ENCODE results near the gene VWA1.

Gene VWA1

GRCh38 chr1:1489861-1490260 lies 54.4 kb downstream of the VWA1 start:
- no peak for DNase-seq

- no peak for DNase-seq
Observed at GRCh38 chr1:1490633-1491230, 55.2 kb downstream of the VWA1 start.

DNA sequence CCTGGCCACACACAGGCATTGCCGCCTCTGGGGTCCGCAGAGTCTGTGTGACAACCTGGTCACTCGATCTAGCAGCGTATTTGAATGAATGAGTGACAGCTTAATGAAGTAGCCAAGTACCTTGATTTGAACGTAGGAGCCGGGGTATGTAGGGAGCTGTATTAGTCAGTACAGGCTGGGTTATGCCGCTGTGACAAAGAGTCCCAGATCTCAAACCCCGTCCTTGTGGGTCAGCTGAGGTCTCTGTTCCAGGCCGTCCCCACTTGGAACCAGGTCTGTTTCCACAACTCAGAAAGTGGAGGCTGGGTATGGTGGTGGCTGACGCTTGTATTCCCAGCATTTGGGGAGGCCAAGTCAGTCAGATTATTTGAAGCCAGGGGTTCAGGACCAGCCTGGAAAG lies 56.1 kb downstream of the VWA1 start:
- no peak for DNase-seq

Data from activated gamma-delta T cell (primary cell).